ENCODE data around the gene CBY3. TPM values are rescaled to one million over a fixed set of nuclear protein-coding genes. Genes with fewer than 3 reads are reported as not detected.

CBY3 gene
- total and polyA plus RNA-seq, 3 donors from 2014 or later, result 6.4 to 12.8 (median 7.8) TPM

DNA sequence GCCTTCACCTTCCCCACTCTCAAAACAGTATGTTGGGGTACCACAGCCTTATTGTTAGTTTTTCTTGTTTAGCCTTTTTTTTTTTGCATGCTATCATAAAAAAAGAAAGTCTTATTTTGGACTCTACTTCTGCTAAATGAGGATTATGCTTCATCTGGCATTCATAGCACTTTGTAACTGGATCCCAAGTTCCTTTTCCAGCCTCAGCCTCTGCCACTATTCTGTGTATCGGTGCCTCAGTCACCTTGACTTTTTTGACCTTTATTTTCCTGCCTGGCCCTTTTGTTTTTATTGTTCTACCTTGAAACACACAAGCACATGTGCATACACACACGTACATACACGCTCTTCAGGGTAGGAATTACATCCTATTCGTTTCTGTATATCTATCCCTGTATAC is 43.3 kb upstream of the CBY3 start:
- DNase-seq, result no peak
- WGBS, 2 donors, result 86 to 92% methylated on average over 4 of the region's 4 CpGs
- Histone ChIP-seq H3K27me3 (no peaks in the 10 kb centered on the region), H3K4me1 (no peaks in the 10 kb centered on the region), H3K27ac (no peak overlapping the region), H3K36me3 (ENCODE audit: low read depth, missing control alignments) (no peaks in the 10 kb centered on the region), H3K9me3 (no peaks in the 10 kb centered on the region), H3K4me3 (no peak overlapping the region)
- intact Hi-C loops (cut with DNase I; ENCODE audit: low total_unique reads), result no loop called here
- TF ChIP-seq, protein P1, sequence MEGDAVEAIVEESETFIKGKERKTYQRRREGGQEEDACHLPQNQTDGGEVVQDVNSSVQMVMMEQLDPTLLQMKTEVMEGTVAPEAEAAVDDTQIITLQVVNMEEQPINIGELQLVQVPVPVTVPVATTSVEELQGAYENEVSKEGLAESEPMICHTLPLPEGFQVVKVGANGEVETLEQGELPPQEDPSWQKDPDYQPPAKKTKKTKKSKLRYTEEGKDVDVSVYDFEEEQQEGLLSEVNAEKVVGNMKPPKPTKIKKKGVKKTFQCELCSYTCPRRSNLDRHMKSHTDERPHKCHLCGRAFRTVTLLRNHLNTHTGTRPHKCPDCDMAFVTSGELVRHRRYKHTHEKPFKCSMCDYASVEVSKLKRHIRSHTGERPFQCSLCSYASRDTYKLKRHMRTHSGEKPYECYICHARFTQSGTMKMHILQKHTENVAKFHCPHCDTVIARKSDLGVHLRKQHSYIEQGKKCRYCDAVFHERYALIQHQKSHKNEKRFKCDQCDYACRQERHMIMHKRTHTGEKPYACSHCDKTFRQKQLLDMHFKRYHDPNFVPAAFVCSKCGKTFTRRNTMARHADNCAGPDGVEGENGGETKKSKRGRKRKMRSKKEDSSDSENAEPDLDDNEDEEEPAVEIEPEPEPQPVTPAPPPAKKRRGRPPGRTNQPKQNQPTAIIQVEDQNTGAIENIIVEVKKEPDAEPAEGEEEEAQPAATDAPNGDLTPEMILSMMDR (IDR thresholded peaks at IDR 0.05), result no peak
- no peak for TF ChIP-seq POLR2A (IDR thresholded peaks at IDR 0.05)

DNA sequence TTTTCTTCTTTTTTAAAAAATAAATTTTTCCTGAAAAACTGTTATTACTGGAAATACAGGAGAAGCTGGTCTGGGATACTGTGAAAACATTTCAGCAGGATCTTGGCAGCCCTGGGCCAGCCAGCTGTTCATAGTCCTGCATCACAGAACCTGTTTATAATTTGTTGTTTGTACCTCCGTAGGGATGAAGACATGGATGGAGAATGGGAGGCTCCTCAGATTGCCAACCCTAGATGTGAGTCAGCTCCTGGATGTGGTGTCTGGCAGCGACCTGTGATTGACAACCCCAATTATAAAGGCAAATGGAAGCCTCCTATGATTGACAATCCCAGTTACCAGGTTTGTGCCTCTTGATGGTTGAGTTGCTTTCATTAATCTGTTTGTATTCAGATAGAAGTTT is 39.4 kb upstream of the CBY3 start:
- no peak for DNase-seq
- intact Hi-C loops (cut with DNase I; ENCODE audit: low total_unique reads), result no loop called here
- Histone ChIP-seq H3K4me1 (no peaks in the 10 kb centered on the region), H3K27me3 (no peaks in the 10 kb centered on the region), H3K9me3 (no peaks in the 10 kb centered on the region), H3K4me3 (no peak overlapping the region), H3K36me3 (ENCODE audit: low read depth, missing control alignments) (no peaks in the 10 kb centered on the region), H3K27ac (no peak overlapping the region)
- TF ChIP-seq, protein P1 (IDR thresholded peaks at IDR 0.05), result no peak
- TF ChIP-seq POLR2A (IDR thresholded peaks at IDR 0.05), result no peak
- 92 to 93% methylated on average over 2 of the region's 2 CpGs for WGBS, 2 donors

DNA sequence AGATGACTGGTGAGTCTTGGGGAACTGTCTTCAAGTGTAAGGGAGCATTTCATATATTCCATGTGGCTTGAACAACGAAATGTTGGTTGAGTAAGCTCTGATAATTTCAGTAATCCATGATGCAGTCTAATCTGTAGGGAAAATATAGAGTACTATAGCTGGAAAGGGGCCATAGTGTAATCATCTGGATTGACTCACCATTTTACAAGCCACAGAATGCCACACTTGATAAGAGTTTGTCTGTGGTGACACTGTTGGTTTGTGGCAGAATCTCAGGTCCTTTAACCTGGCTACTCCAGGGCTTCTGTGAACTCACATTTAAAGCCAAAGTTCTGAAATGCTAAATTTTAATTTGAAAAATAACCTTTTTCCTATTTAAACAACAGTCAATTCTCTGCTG is 35.5 kb upstream of the CBY3 start:
- 96% methylated on average over 1 of the region's 1 CpG for WGBS, 2 donors
- no peaks in the 10 kb centered on the region for H3K9me3 ChIP-seq
- no peaks in the 10 kb centered on the region for H3K36me3 ChIP-seq (ENCODE audit: low read depth, missing control alignments)
- H3K4me3 ChIP-seq, result no peak overlapping the region
- no peaks in the 10 kb centered on the region for H3K4me1 ChIP-seq
- intact Hi-C loops (cut with DNase I; ENCODE audit: low total_unique reads), result no loop called here
- TF ChIP-seq POLR2A (IDR thresholded peaks at IDR 0.05), result no peak
- TF ChIP-seq, protein P1 (IDR thresholded peaks at IDR 0.05), result no peak
- DNase-seq, result no peak
- no peak overlapping the region for H3K27ac ChIP-seq
- no peaks in the 10 kb centered on the region for H3K27me3 ChIP-seq

DNA sequence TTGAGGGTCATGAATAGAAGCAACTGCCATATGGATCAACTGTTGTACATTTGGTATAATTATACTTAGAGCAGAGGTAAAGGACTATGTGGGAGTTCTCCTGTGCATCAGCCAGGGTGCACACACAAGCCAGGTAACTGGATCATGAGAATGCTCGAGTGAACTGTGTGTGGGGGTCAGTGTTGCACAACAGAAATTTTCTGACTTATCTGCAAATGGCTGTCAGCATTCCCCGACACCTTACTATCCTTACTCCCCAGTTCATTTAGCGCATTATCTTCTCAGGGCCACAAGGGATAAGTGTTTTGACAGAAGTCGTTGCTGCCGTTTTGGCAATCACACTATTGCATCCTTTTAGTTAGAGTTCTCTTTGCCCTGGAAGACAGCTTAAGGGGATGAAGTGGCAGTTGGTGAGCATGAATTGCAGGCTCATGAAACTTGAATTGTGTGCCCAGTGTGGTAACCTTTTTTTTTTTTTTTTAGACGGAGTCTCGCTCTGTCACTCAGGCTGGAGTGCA is 19.6 kb upstream of the CBY3 start:
- intact Hi-C loops (cut with DNase I; ENCODE audit: low total_unique reads), result no loop called here
- WGBS, 2 donors, result 33 to 37% methylated on average over 7 of the region's 7 CpGs
- Histone ChIP-seq H3K9me3 (no peaks in the 10 kb centered on the region), H3K36me3 (ENCODE audit: low read depth, missing control alignments) (no peaks in the 10 kb centered on the region), H3K4me3 (peak overlapping the region in 1 of 2 donors; percentile 80), H3K27ac (no peak overlapping the region), H3K27me3 (no peaks in the 10 kb centered on the region), H3K4me1 (peaks cover 18% of the 10 kb centered on the region)
- no peak for DNase-seq
- TF ChIP-seq, protein P1 (IDR thresholded peaks at IDR 0.05), result no peak
- no peak for TF ChIP-seq POLR2A (IDR thresholded peaks at IDR 0.05)

DNA sequence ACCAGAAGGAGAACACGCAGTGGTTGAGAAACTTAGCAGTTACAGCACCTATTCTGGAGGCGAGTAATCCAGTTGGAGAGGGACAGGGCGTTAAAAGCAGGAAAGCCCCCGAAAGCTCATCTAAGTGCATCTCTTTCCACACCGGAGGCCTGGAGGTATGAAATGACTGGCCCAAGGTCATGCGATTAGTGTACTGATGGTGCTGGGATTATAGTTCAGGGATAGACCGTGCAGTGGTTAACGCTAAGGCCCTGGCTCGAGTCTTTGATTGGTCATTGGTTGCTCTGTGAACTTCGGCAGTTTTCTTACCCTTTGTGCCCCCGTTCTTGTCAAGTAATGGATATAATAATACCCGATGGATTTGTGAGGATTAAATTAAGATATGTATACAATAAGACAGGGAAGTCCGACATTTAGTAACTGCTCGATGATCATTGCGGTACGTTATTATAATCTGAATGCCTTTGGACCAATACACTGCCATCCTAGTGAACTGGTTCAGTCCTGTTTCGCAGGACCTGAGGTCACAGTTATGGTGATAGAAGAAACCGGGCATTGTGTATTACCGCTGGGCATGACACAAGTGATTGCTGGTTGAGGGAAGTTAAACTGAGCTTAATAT is 18.9 kb upstream of the CBY3 start:
- DNase-seq, result peak; percentile 46
- Histone ChIP-seq H3K27me3 (no peaks in the 10 kb centered on the region), H3K9me3 (no peaks in the 10 kb centered on the region), H3K4me1 (peaks cover 18% of the 10 kb centered on the region), H3K4me3 (peak overlapping the region; percentile 80 to 97), H3K36me3 (ENCODE audit: low read depth, missing control alignments) (no peaks in the 10 kb centered on the region), H3K27ac (peak overlapping the region; percentile 91 to 97)
- WGBS, 2 donors, result 2% methylated on average over 19 of the region's 19 CpGs
- TF ChIP-seq POLR2A (IDR thresholded peaks at IDR 0.05), result no peak
- TF ChIP-seq, protein P1 (IDR thresholded peaks at IDR 0.05), result no peak
- intact Hi-C loops (cut with DNase I; ENCODE audit: low total_unique reads), result loop anchor here (10.0 kb wide), 1 partner anchor 75 kb away; the partner anchor contains the start of gene HNRNPH1

Measured in testis (tissue), 3 donors.